ENCODE measurements around the gene C10orf105. TPM values are rescaled to one million over a fixed set of nuclear protein-coding genes. Genes with fewer than 3 reads are reported as not detected.

Gene C10orf105
- total RNA-seq, 1 donor: under 0.01 TPM

GRCh38 chr10:71723311-71723710 is 3.7 kb upstream of the C10orf105 start:
- Histone ChIP-seq H3K79me2 (ENCODE audit: insufficient read depth, low read length) (no peaks in the 10 kb centered on the region), H2AFZ (ENCODE audit: low read length) (no peak overlapping the region), H4K20me1 (ENCODE audit: insufficient read depth, low read length) (no peaks in the 10 kb centered on the region), H3K4me2 (ENCODE audit: insufficient read depth, low read length) (no peak overlapping the region), H3K9me3 (ENCODE audit: low read depth, low read length) (no peaks in the 10 kb centered on the region), H3K36me3 (ENCODE audit: insufficient read depth, low read length) (no peaks in the 10 kb centered on the region), H3K27me3 (ENCODE audit: insufficient read depth, low read length) (no peaks in the 10 kb centered on the region), H3K4me1 (ENCODE audit: insufficient read depth, low read length) (no peaks in the 10 kb centered on the region), H3K4me3 (ENCODE audit: insufficient read depth, low read length) (no peak overlapping the region), H3K27ac (ENCODE audit: low read depth, low read length) (no peak overlapping the region)
- no peak for TF ChIP-seq CTCF (IDR thresholded peaks at IDR 0.05; ENCODE audit: extremely low read depth, low read depth, low read length)
- no peak for DNase-seq (ENCODE audit: insufficient read length, low spot score, missing footprints)

GRCh38 chr10:71722849-71723248 is 3.3 kb upstream of the C10orf105 start:
- Histone ChIP-seq H3K36me3 (ENCODE audit: insufficient read depth, low read length) (no peaks in the 10 kb centered on the region), H3K4me3 (ENCODE audit: insufficient read depth, low read length) (no peak overlapping the region), H3K4me1 (ENCODE audit: insufficient read depth, low read length) (no peaks in the 10 kb centered on the region), H3K27me3 (ENCODE audit: insufficient read depth, low read length) (no peaks in the 10 kb centered on the region), H3K9me3 (ENCODE audit: low read depth, low read length) (no peaks in the 10 kb centered on the region), H3K4me2 (ENCODE audit: insufficient read depth, low read length) (no peak overlapping the region), H3K27ac (ENCODE audit: low read depth, low read length) (no peak overlapping the region), H2AFZ (ENCODE audit: low read length) (no peak overlapping the region), H3K79me2 (ENCODE audit: insufficient read depth, low read length) (no peaks in the 10 kb centered on the region), H4K20me1 (ENCODE audit: insufficient read depth, low read length) (no peaks in the 10 kb centered on the region)
- DNase-seq (ENCODE audit: insufficient read length, low spot score, missing footprints): no peak
- no peak for TF ChIP-seq CTCF (IDR thresholded peaks at IDR 0.05; ENCODE audit: extremely low read depth, low read depth, low read length)

GRCh38 chr10:71721313-71721712 is 1.7 kb upstream of the C10orf105 start:
- H3K4me3 ChIP-seq (ENCODE audit: insufficient read depth, low read length): no peak overlapping the region
- H3K9me3 ChIP-seq (ENCODE audit: low read depth, low read length): no peaks in the 10 kb centered on the region
- no peak for TF ChIP-seq CTCF (IDR thresholded peaks at IDR 0.05; ENCODE audit: extremely low read depth, low read depth, low read length)
- no peak overlapping the region for H3K4me2 ChIP-seq (ENCODE audit: insufficient read depth, low read length)
- no peaks in the 10 kb centered on the region for H4K20me1 ChIP-seq (ENCODE audit: insufficient read depth, low read length)
- no peaks in the 10 kb centered on the region for H3K79me2 ChIP-seq (ENCODE audit: insufficient read depth, low read length)
- no peaks in the 10 kb centered on the region for H3K36me3 ChIP-seq (ENCODE audit: insufficient read depth, low read length)
- H3K27ac ChIP-seq (ENCODE audit: low read depth, low read length): no peak overlapping the region
- H2AFZ ChIP-seq (ENCODE audit: low read length): no peak overlapping the region
- H3K4me1 ChIP-seq (ENCODE audit: insufficient read depth, low read length): no peaks in the 10 kb centered on the region
- DNase-seq (ENCODE audit: insufficient read length, low spot score, missing footprints): no peak
- no peaks in the 10 kb centered on the region for H3K27me3 ChIP-seq (ENCODE audit: insufficient read depth, low read length)

- Histone ChIP-seq H3K9me3 (ENCODE audit: low read depth, low read length) (no peaks in the 10 kb centered on the region), H4K20me1 (ENCODE audit: insufficient read depth, low read length) (no peaks in the 10 kb centered on the region), H3K4me1 (ENCODE audit: insufficient read depth, low read length) (no peaks in the 10 kb centered on the region), H3K27ac (ENCODE audit: low read depth, low read length) (no peak overlapping the region), H3K79me2 (ENCODE audit: insufficient read depth, low read length) (no peaks in the 10 kb centered on the region), H3K4me3 (ENCODE audit: insufficient read depth, low read length) (no peak overlapping the region), H3K4me2 (ENCODE audit: insufficient read depth, low read length) (no peak overlapping the region), H3K27me3 (ENCODE audit: insufficient read depth, low read length) (no peaks in the 10 kb centered on the region), H3K36me3 (ENCODE audit: insufficient read depth, low read length) (no peaks in the 10 kb centered on the region), H2AFZ (ENCODE audit: low read length) (no peak overlapping the region)
- DNase-seq (ENCODE audit: insufficient read length, low spot score, missing footprints): no peak
- TF ChIP-seq CTCF (IDR thresholded peaks at IDR 0.05; ENCODE audit: extremely low read depth, low read depth, low read length): no peak
These were observed 710 bp upstream of the C10orf105 start for GRCh38 chr10:71720288-71720687.

Data from osteoblast (primary cell).